WTC11 (cell line): ENCODE data around the gene INF2. TPM values are rescaled to one million over a fixed set of nuclear protein-coding genes. Genes with fewer than 3 reads are reported as not detected.
A peak's percentile ranks its signal among the peaks of the same experiment; 100 is the strongest.

Source experiments
- ATAC-seq: fragments of 200-7000 bp; cut with Tn5 transposase; 2 replicates; pipeline ENCODE4 v1.10.0; 2021; ENCODE audit warnings: mild to moderate bottlenecking, moderate library complexity
- CTCF ChIA-PET: fragments of 300-600 bp; sonication (Branson Sonifier 250); formaldehyde crosslinking; loops from one replicate; lab custom pipeline; 2021; ENCODE audit warnings: antibody characterized with exemption; lab: Charles Lee
- POLR2A ChIA-PET: fragments of 350-600 bp; sonication (Branson Sonifier 250); formaldehyde crosslinking; loops from one replicate; lab custom pipeline; 2021; ENCODE audit warnings: antibody characterized with exemption; lab: Charles Lee
- DNase-seq: peaks from one replicate; pipeline ENCODE4 v3.0.0; 2021; ENCODE audit warnings: low spot score
- H3K27ac Mint-ChIP-seq: 2 replicates; pipeline ENCODE4 v1.8.0; 2021; ENCODE audit warnings: mixed read lengths
- H3K27me3 Mint-ChIP-seq: 2 replicates; pipeline ENCODE4 v1.8.0; 2021; ENCODE audit warnings: low read depth, mild to moderate bottlenecking, moderate library complexity, mixed read lengths
- H3K36me3 Mint-ChIP-seq: 2 replicates; pipeline ENCODE4 v1.8.0; 2021; ENCODE audit warnings: mixed read lengths
- H3K4me1 Mint-ChIP-seq: 2 replicates; pipeline ENCODE4 v1.8.0; 2022; ENCODE audit warnings: mixed read lengths
- H3K4me3 Mint-ChIP-seq: 2 replicates; pipeline ENCODE4 v1.8.0; 2021; ENCODE audit warnings: mild to moderate bottlenecking, moderate library complexity, mixed read lengths
- H3K9me3 Mint-ChIP-seq: 2 replicates; pipeline ENCODE4 v1.8.0; 2021; ENCODE audit warnings: mixed read lengths
- AR ChIP-seq: fragments of 250-450 bp; sonication (Bioruptor Pico); IDR thresholded peaks from 2 replicates; pipeline ENCODE4 v1.9.0; 2021; ENCODE audit warnings: mild to moderate bottlenecking
- E2F1 ChIP-seq: sonication (generic); formaldehyde crosslinking; IDR thresholded peaks from 2 replicates; pipeline ENCODE4 v1.8.0; 2022; ENCODE audit warnings: mild to moderate bottlenecking, missing genetic modification reagents
- E2F5 ChIP-seq: sonication (generic); formaldehyde crosslinking; IDR thresholded peaks from 2 replicates; pipeline ENCODE4 v1.8.1; 2022; ENCODE audit warnings: mild to moderate bottlenecking, moderate library complexity, missing genetic modification reagents
- FOXJ3 ChIP-seq: sonication (generic); formaldehyde crosslinking; IDR thresholded peaks from 2 replicates; pipeline ENCODE4 v1.9.0; 2021; ENCODE audit warnings: missing genetic modification reagents, mild to moderate bottlenecking, borderline replicate concordance
- GABPB1 ChIP-seq: sonication (generic); formaldehyde crosslinking; IDR thresholded peaks from 2 replicates; pipeline ENCODE4 v1.8.1; 2023; ENCODE audit warnings: mild to moderate bottlenecking, missing genetic modification reagents
- GRHL2 ChIP-seq: fragments of 250-450 bp; sonication (Bioruptor Pico); IDR thresholded peaks from 2 replicates; pipeline ENCODE4 v1.8.0; 2022; ENCODE audit warnings: mild to moderate bottlenecking, moderate library complexity; ENCODE audit not compliant: insufficient replicate concordance, severe bottlenecking
- GTF2I ChIP-seq: fragments of 250-450 bp; sonication (Bioruptor Pico); conservative IDR thresholded peaks from 2 replicates; pipeline ENCODE4 v1.4.0; 2021; ENCODE audit warnings: mild to moderate bottlenecking
- IRF1 ChIP-seq: sonication (generic); formaldehyde crosslinking; IDR thresholded peaks from 2 replicates; pipeline ENCODE4 v1.8.0; 2023; ENCODE audit warnings: missing genetic modification reagents
- JUN ChIP-seq: sonication (generic); formaldehyde crosslinking; IDR thresholded peaks from 2 replicates; pipeline ENCODE4 v1.8.0; 2023; ENCODE audit warnings: mild to moderate bottlenecking, missing genetic modification reagents
- MLX ChIP-seq: sonication (generic); formaldehyde crosslinking; IDR thresholded peaks from 2 replicates; pipeline ENCODE4 v1.8.1; 2023; ENCODE audit warnings: mild to moderate bottlenecking, missing genetic modification reagents, moderate library complexity
- MXD4 ChIP-seq: fragments of 250-450 bp; sonication (Bioruptor Pico); IDR thresholded peaks from 2 replicates; pipeline ENCODE4 v1.8.0; 2021; ENCODE audit warnings: mild to moderate bottlenecking, moderate library complexity, borderline replicate concordance
- MYBL2 ChIP-seq: sonication (generic); formaldehyde crosslinking; IDR thresholded peaks from 2 replicates; pipeline ENCODE4 v1.8.1; 2023; ENCODE audit warnings: mild to moderate bottlenecking, moderate library complexity, missing genetic modification reagents
- NFE2L1 ChIP-seq: sonication (generic); formaldehyde crosslinking; IDR thresholded peaks from 2 replicates; pipeline ENCODE4 v1.8.1; 2023; ENCODE audit warnings: missing genetic modification reagents
- NR1H2 ChIP-seq: sonication (generic); formaldehyde crosslinking; IDR thresholded peaks from 2 replicates; pipeline ENCODE4 v1.9.0; 2021; ENCODE audit warnings: mild to moderate bottlenecking, moderate library complexity, missing genetic modification reagents
- NR2C2 ChIP-seq: sonication (generic); formaldehyde crosslinking; IDR thresholded peaks from 2 replicates; pipeline ENCODE4 v1.8.0; 2022; ENCODE audit warnings: mild to moderate bottlenecking, missing genetic modification reagents
- NR3C1 ChIP-seq: sonication (generic); formaldehyde crosslinking; conservative IDR thresholded peaks from 2 replicates; pipeline ENCODE4 v1.8.1; 2023; ENCODE audit warnings: low read depth, mild to moderate bottlenecking, missing genetic modification reagents
- PRRX2 ChIP-seq: fragments of 250-450 bp; sonication (Bioruptor Pico); IDR thresholded peaks from 2 replicates; pipeline ENCODE4 v1.8.0; 2021; ENCODE audit warnings: mild to moderate bottlenecking
- TEAD4 ChIP-seq: sonication (generic); formaldehyde crosslinking; IDR thresholded peaks from 2 replicates; pipeline ENCODE4 v1.8.0; 2022; ENCODE audit warnings: mild to moderate bottlenecking, missing genetic modification reagents
- USF2 ChIP-seq: sonication (generic); formaldehyde crosslinking; IDR thresholded peaks from 2 replicates; pipeline ENCODE4 v1.8.1; 2023; ENCODE audit warnings: mild to moderate bottlenecking, missing genetic modification reagents, moderate library complexity
- ZMAT4 ChIP-seq: fragments of 250-450 bp; sonication (Bioruptor Pico); IDR thresholded peaks from 2 replicates; pipeline ENCODE4 v1.9.0; 2021; ENCODE audit warnings: mild to moderate bottlenecking
- ZNF281 ChIP-seq: sonication (generic); formaldehyde crosslinking; IDR thresholded peaks from 2 replicates; pipeline ENCODE4 v1.8.0; 2023; ENCODE audit warnings: mild to moderate bottlenecking, missing genetic modification reagents
- total RNA-seq: library from RNA; stranded (reverse); gene quantifications from 3 replicates; pipeline ENCODE4 v1.2.3, GENCODE V29; 2021

Gene INF2
- total RNA-seq, 1 experiment from 2014 or later: 82.4 TPM

- Mint-ChIP-seq H3K36me3 (no peaks in the 10 kb centered on the region), H3K4me1 (peaks cover 42% of the 10 kb centered on the region), H3K27me3 (peaks cover 10% of the 10 kb centered on the region), H3K9me3 (no peaks in the 10 kb centered on the region), H3K4me3 (peak overlapping the region; percentile 67), H3K27ac (peak overlapping the region; percentile 89)
- ATAC-seq (peak; percentile 3), DNase-seq (peak; percentile 49)
- ChIA-PET POLR2A (interaction anchor here (2.1 to 2.4 kb wide), 2 partner anchors 11 kb away, joined by 8 to 14 read pairs; no protein-coding TSS in a partner anchor), CTCF (interaction anchor here (0.6 to 3.9 kb wide), 12 partner anchors 11 to 527 kb away, joined by 3 to 26 read pairs (median 5); partner anchors contain the start of gene ADSS1)
- TF ChIP-seq GABPB1 (CRISPR knock-in tag) (no peak), PRRX2 (CRISPR knock-in tag) (no peak), NFE2L1 (CRISPR knock-in tag) (no peak), NR2C2 (CRISPR knock-in tag) (no peak), MYBL2 (CRISPR knock-in tag) (0 out of 2 replicates have a peak, but pooled peaks have one; percentile 14), MLX (CRISPR knock-in tag) (no peak), AR (no peak), ZNF281 (CRISPR knock-in tag) (0 out of 2 replicates have a peak, but pooled peaks have one; percentile 48), E2F1 (CRISPR knock-in tag) (no peak), TEAD4 (no peak), NR3C1 (no peak), IRF1 (CRISPR knock-in tag) (no peak), E2F5 (0 out of 2 replicates have a peak, but pooled peaks have one; percentile 47), ZMAT4 (CRISPR knock-in tag) (no peak), GTF2I (no peak), GRHL2 (CRISPR knock-in tag) (no peak), FOXJ3 (CRISPR knock-in tag) (no peak), JUN (CRISPR knock-in tag) (no peak), USF2 (peak; percentile 45), MXD4 (no peak), NR1H2 (no peak)
These were observed 12.5 kb upstream of the INF2 start for GRCh38 chr14:104676694-104677511.
